OCI-LY3 (cell line): Measurements from ENCODE around the gene GID8.

Experiments
- H2AFZ ChIP-seq: fragments of 200-600, 300-600 bp; shearing (Covaris generic); 2 replicates; pipeline ENCODE4 v1.6.0; 2014; ENCODE audit warnings: antibody characterized with exemption, low read depth, low read length
- H3K27ac ChIP-seq: fragments of 200-600, 300-600 bp; sonication (generic); 2 replicates; pipeline ENCODE4 v1.5.1; 2014; ENCODE audit warnings: mild to moderate bottlenecking, low read length, moderate library complexity, mixed read lengths
- H3K27me3 ChIP-seq: fragments of 200-600, 300-600 bp; sonication (generic); 2 replicates; pipeline ENCODE4 v1.6.1; 2014; ENCODE audit warnings: low read depth, low read length, mixed read lengths
- H3K36me3 ChIP-seq: fragments of 200-600, 300-600 bp; sonication (generic); replicated peaks from 2 replicates; pipeline ENCODE3; 2014; ENCODE audit warnings: low read depth, low read length, mixed read lengths
- H3K4me1 ChIP-seq: fragments of 300-600, 200-600 bp; sonication (generic); 2 replicates; pipeline ENCODE4 v1.6.1; 2014; ENCODE audit warnings: low read length, mixed read lengths
- H3K4me2 ChIP-seq: fragments of 200-600, 300-600 bp; sonication (generic); 2 replicates; pipeline ENCODE4 v1.6.1; 2014; ENCODE audit warnings: low read length, mixed read lengths
- H3K4me3 ChIP-seq: fragments of 300-600, 200-600 bp; sonication (generic); 2 replicates; pipeline ENCODE4 v1.5.1; 2014; ENCODE audit warnings: antibody characterized with exemption, mild to moderate bottlenecking, low read length, moderate library complexity
- H3K79me2 ChIP-seq: fragments of 300-600, 200-600 bp; shearing (Covaris generic); 2 replicates; pipeline ENCODE4 v1.6.1; 2014; ENCODE audit warnings: mild to moderate bottlenecking, low read length, mixed read lengths
- H3K9ac ChIP-seq: fragments of 300-600, 200-600 bp; shearing (Covaris generic); 2 replicates; pipeline ENCODE4 v1.6.0; 2014; ENCODE audit warnings: mild to moderate bottlenecking, low read length, moderate library complexity
- H3K9me3 ChIP-seq: fragments of 200-600, 300-600 bp; shearing (Covaris generic); 2 replicates; pipeline ENCODE4 v1.6.1; 2014; ENCODE audit warnings: low read length, mixed read lengths; ENCODE audit not compliant: insufficient read depth
- H4K20me1 ChIP-seq: fragments of 200-600, 300-600 bp; sonication (generic); 2 replicates; pipeline ENCODE4 v1.6.1; 2016; ENCODE audit warnings: low read length, mixed read lengths; ENCODE audit not compliant: insufficient read depth
- CTCF ChIP-seq: fragments of 200-600, 300-600 bp; sonication (generic); IDR thresholded peaks from 2 replicates; pipeline ENCODE4 v1.5.1; 2014; ENCODE audit warnings: antibody characterized with exemption, low read length, low read depth
- EZH2phosphoT487 ChIP-seq: fragments of 200-600 bp; shearing (Covaris generic); IDR thresholded peaks from 2 replicates; pipeline ENCODE4 v1.6.1; 2018; ENCODE audit warnings: antibody characterized with exemption, mixed run types, low read depth

The GID8 gene

GRCh38 chr20:62911701-62912280 is 26.2 kb upstream of the GID8 start:
- no peak overlapping the region for H3K4me2 ChIP-seq
- H3K79me2 ChIP-seq, result peaks cover 98% of the 10 kb centered on the region
- no peak overlapping the region for H3K4me3 ChIP-seq
- no peak overlapping the region for H2AFZ ChIP-seq
- TF ChIP-seq EZH2phosphoT487 (no peak), CTCF (no peak)
- H3K27me3 ChIP-seq, result no peaks in the 10 kb centered on the region
- peaks cover 34% of the 10 kb centered on the region for H3K4me1 ChIP-seq
- H3K9me3 ChIP-seq, result no peaks in the 10 kb centered on the region
- H3K36me3 ChIP-seq, result peaks cover 55% of the 10 kb centered on the region
- no peak overlapping the region for H3K27ac ChIP-seq
- H3K9ac ChIP-seq, result no peak overlapping the region
- peaks cover 77% of the 10 kb centered on the region for H4K20me1 ChIP-seq

- Histone ChIP-seq H3K79me2 (peaks cover 100% of the 10 kb centered on the region), H3K9ac (no peak overlapping the region), H3K36me3 (peaks cover 44% of the 10 kb centered on the region), H3K27ac (no peak overlapping the region), H3K4me1 (peaks cover 40% of the 10 kb centered on the region), H3K4me2 (no peak overlapping the region), H4K20me1 (peaks cover 78% of the 10 kb centered on the region), H3K9me3 (no peaks in the 10 kb centered on the region), H3K27me3 (no peaks in the 10 kb centered on the region), H3K4me3 (no peak overlapping the region), H2AFZ (no peak overlapping the region)
- TF ChIP-seq EZH2phosphoT487 (no peak), CTCF (no peak)
Observed at GRCh38 chr20:62913043-62913630, 24.8 kb upstream of the GID8 start.

- Histone ChIP-seq H3K4me2 (no peak overlapping the region), H4K20me1 (peaks cover 79% of the 10 kb centered on the region), H3K27me3 (no peaks in the 10 kb centered on the region), H3K4me1 (peaks cover 40% of the 10 kb centered on the region), H3K9ac (no peak overlapping the region), H3K36me3 (peaks cover 39% of the 10 kb centered on the region), H3K79me2 (peaks cover 100% of the 10 kb centered on the region), H3K4me3 (no peak overlapping the region), H3K27ac (no peak overlapping the region), H2AFZ (no peak overlapping the region), H3K9me3 (no peaks in the 10 kb centered on the region)
- TF ChIP-seq CTCF (no peak), EZH2phosphoT487 (no peak)
Observed at GRCh38 chr20:62914436-62914835, 23.5 kb upstream of the GID8 start.

- Histone ChIP-seq H3K4me3 (no peak overlapping the region), H3K4me1 (peaks cover 41% of the 10 kb centered on the region), H3K27ac (no peak overlapping the region), H3K4me2 (no peak overlapping the region), H3K9me3 (no peaks in the 10 kb centered on the region), H3K36me3 (peaks cover 36% of the 10 kb centered on the region), H4K20me1 (peaks cover 80% of the 10 kb centered on the region), H2AFZ (no peak overlapping the region), H3K9ac (no peak overlapping the region), H3K27me3 (no peaks in the 10 kb centered on the region), H3K79me2 (peaks cover 100% of the 10 kb centered on the region)
- no peak for TF ChIP-seq CTCF
- no peak for TF ChIP-seq EZH2phosphoT487
Observed at GRCh38 chr20:62914970-62915457, 22.9 kb upstream of the GID8 start.
